ENCODE results near the gene LIFR.

- no peak for TF ChIP-seq EZH2 (IDR thresholded peaks at IDR 0.05; ENCODE audit: borderline replicate concordance, low read depth, low read length, severe bottlenecking)
- no peak for TF ChIP-seq CTCF (IDR thresholded peaks at IDR 0.05; ENCODE audit: borderline replicate concordance, extremely low read depth, low read length, poor library complexity, severe bottlenecking)
Observed at GRCh38 chr5:38602641-38603040, 46.2 kb upstream of the LIFR start.

Data from DND-41 (cell line).